IPS DF 4.7 (cell line): Measurements from ENCODE around the gene MOBP.
A peak's percentile ranks its signal among the peaks of the same experiment; 100 is the strongest.

Experiments used
- DNase-seq: peaks from one replicate; pipeline ENCODE4 v3.0.0-alpha.2; 2013; ENCODE audit warnings: low spot score; ENCODE audit errors: extremely low read depth

The MOBP gene

GRCh38 chr3:39541442-39541841, 74.0 kb downstream of the MOBP start:
- no peak for DNase-seq

GRCh38 chr3:39541917-39542329, 74.4 kb downstream of the MOBP start:
- DNase-seq, result peak; percentile 19

- no peak for DNase-seq
Observed at GRCh38 chr3:39542588-39542988, 75.1 kb downstream of the MOBP start.

GRCh38 chr3:39548282-39548681, 80.8 kb downstream of the MOBP start:
- DNase-seq, result no peak

- no peak for DNase-seq
Observed at GRCh38 chr3:39550354-39551051, 83.0 kb downstream of the MOBP start.
